ENCODE results near the gene ZFYVE19. TPM values are rescaled to one million over a fixed set of nuclear protein-coding genes. Genes with fewer than 3 reads are reported as not detected.

The ZFYVE19 gene
- total and polyA plus RNA-seq, 9 donors, result 14.7 to 31.0 (median 17.4) TPM

GRCh38 chr15:40823572-40824343 is 16.9 kb downstream of the ZFYVE19 start:
- Histone ChIP-seq H3K4me3 (no peak overlapping the region), H3K36me3 (no peaks in the 10 kb centered on the region), H3K27ac (no peak overlapping the region), H3K9me3 (no peaks in the 10 kb centered on the region), H3K27me3 (no peaks in the 10 kb centered on the region), H3K4me1 (ENCODE audit: insufficient read depth) (no peaks in the 10 kb centered on the region)
- no peak for DNase-seq
- 89 to 92% (median 91%) methylated on average over 1 of the region's 1 CpG for WGBS, 3 donors
- TF ChIP-seq EP300 (IDR thresholded peaks at IDR 0.05) (no peak), CTCF (IDR thresholded peaks at IDR 0.05) (no peak), POLR2A (IDR thresholded peaks at IDR 0.05) (no peak)
- intact Hi-C loops (cut with DNase I), result no loop called here

DNA sequence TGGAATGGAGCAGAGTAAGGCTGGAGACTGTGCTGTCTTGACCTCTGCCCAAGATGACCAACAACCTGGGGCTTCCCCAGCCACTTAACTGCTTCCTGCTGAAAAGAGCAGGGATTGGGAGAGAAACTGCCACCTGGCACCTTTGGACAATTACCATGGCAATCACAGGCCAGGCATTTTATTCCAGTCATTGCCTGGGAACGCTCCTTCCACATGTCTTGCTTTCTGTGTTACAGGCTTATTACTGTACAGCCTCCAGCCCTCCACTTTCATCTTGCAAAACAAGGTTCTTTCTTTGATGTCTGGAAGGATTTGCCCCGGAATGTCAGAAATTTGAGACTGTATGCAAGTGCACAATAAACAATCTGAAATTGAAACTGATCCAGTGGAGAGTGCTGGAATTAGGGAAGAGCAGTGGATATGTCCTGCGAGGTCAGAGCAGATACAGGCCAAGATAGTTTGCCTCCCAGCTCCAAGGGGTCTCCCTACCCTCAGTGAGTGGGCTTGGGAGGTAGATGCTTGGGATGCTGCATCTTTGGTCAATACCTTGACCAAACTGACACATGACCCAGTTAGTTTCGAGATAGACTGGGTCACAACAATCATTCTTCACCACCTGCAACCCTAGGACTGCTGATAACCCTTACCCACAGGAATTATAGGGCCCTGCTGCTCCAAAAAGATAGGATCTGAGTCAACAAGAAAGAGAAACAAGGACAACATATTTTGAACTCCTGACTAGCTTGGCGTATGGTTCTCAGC is 19.0 kb downstream of the ZFYVE19 start:
- Histone ChIP-seq H3K27me3 (no peaks in the 10 kb centered on the region), H3K4me1 (ENCODE audit: insufficient read depth) (no peaks in the 10 kb centered on the region), H3K4me3 (no peak overlapping the region), H3K27ac (no peak overlapping the region), H3K36me3 (no peaks in the 10 kb centered on the region), H3K9me3 (no peaks in the 10 kb centered on the region)
- 36 to 49% (median 44%) methylated on average over 5 of the region's 5 CpGs for WGBS, 3 donors
- intact Hi-C loops (cut with DNase I), result loop anchor here in 1 of 4 donors (5.0 kb wide), 1 partner anchor 944 kb away; no protein-coding TSS in a partner anchor
- no peak for DNase-seq
- TF ChIP-seq EP300 (IDR thresholded peaks at IDR 0.05) (no peak), CTCF (IDR thresholded peaks at IDR 0.05) (no peak), POLR2A (IDR thresholded peaks at IDR 0.05) (no peak)

DNA sequence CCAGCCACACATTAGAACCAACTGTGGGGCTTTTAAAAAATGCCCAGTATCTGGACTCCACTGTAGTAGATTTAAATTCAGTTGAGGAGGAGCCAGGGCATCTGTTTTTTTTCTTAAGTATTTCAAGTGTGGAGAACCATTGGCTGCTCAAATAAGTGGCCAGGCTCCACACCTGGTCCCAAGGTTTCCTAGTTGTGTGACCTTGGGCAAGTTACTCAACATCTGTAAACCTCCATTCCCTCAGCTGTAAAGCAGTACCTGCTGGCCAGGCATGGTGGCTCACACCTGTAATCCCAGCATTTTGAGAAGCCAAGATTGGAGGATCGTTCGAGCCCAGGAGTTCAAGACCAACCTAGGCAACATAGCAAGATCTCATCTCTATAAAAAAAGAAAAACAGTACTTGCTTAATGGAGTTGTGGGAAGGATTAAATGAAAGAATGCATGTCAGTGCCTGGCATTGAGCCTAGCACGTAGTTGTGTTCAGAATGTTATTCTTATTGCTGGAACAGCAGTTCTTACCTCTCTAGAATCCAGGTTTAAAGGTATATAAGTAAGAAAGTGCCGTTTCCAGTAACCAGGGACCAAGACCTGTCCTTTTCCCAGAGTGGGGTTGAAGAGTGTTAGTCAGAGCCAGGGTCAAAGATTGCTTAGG is 19.7 kb downstream of the ZFYVE19 start:
- Histone ChIP-seq H3K9me3 (no peaks in the 10 kb centered on the region), H3K27me3 (no peaks in the 10 kb centered on the region), H3K36me3 (no peaks in the 10 kb centered on the region), H3K4me3 (no peak overlapping the region), H3K27ac (no peak overlapping the region), H3K4me1 (ENCODE audit: insufficient read depth) (no peaks in the 10 kb centered on the region)
- DNase-seq, result no peak
- intact Hi-C loops (cut with DNase I), result loop anchor here in 1 of 4 donors (5.0 kb wide), 1 partner anchor 944 kb away; no protein-coding TSS in a partner anchor
- 69 to 72% (median 71%) methylated on average over 4 of the region's 4 CpGs for WGBS, 3 donors
- TF ChIP-seq EP300 (IDR thresholded peaks at IDR 0.05) (no peak), CTCF (IDR thresholded peaks at IDR 0.05) (no peak), POLR2A (IDR thresholded peaks at IDR 0.05) (no peak)

DNA sequence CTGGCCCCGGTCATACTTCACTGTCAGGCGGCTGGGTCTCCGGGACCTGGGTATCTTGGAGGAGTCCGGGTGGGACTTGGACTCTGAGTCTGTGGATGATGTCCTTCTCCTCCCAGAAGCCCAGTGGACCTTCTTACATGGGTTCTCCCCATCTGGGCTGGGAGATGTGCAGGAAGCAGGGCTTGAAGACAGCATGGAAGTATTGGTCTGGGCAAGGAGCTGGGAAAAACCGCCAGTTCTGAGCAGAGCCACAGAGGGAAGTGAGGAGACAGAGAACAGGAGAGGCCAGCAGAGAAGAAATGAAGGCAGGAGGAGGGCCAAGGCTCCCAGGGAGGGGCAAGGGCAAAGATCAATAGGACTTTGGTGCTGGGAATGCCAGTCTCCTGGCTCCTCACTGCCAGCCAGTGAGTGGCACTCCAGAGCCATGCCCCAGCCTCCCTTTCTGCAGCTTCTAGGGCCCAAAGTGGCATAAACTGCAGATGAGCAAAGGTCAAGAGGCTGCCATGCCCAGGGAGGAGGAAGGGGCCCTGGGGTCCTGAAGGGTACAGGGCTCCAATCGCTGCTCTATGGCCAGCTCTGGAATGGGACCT is 21.7 kb downstream of the ZFYVE19 start, which contains the start of gene PPP1R14D:
Gene PPP1R14D (minus strand): TSS at position 262 of the 590 bp plus-strand sequence. CDS start 67 bp downstream, at position 195.
- H3K36me3 ChIP-seq, result no peaks in the 10 kb centered on the region
- H3K4me1 ChIP-seq (ENCODE audit: insufficient read depth), result no peaks in the 10 kb centered on the region
- no peak within 1 kb of the TSS for H3K4me3 ChIP-seq
- H3K27me3 ChIP-seq, result no peaks in the 10 kb centered on the region
- H3K9me3 ChIP-seq, result no peaks in the 10 kb centered on the region
- 85 to 90% (median 89%) methylated on average over 6 of the region's 6 CpGs for WGBS, 3 donors
- no peak for DNase-seq
- intact Hi-C loops (cut with DNase I), result loop anchor here in 1 of 4 donors (5.0 kb wide), 1 partner anchor 946 kb away; no protein-coding TSS in a partner anchor
- TF ChIP-seq EP300 (IDR thresholded peaks at IDR 0.05) (no peak), POLR2A (IDR thresholded peaks at IDR 0.05) (no peak), CTCF (IDR thresholded peaks at IDR 0.05) (no peak)
- no peak within 1 kb of the TSS for H3K27ac ChIP-seq
